ENCODE results near the gene TGM5. TPM values are rescaled to one million over a fixed set of nuclear protein-coding genes. Genes with fewer than 3 reads are reported as not detected.

Gene TGM5
- total RNA-seq, 1 donor from 2014 or later, result 0.22 TPM

DNA sequence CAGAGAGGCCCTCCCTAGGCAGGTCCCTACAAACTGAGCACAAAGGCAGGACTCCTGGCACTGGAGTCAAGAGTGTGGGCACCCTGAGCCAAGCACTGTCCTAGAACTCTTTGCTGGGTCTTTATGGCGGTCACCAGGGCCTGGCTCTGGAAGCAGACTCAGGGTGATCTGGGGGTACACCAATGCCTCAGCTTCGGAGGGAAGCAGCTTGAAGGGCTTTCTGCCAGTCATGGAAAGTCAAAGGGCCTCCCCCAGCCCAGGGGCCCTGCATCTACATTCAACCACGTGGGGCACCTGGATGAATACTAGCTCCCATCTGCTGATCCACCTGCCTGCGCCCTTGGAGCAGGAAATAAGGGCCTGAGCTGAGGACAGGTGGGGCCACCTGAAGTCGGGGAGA is 53.3 kb downstream of the TGM5 start:
- no peak overlapping the region for H3K27ac Mint-ChIP-seq
- peaks cover 27% of the 10 kb centered on the region for H3K27me3 Mint-ChIP-seq
- H3K9me3 Mint-ChIP-seq, result no peaks in the 10 kb centered on the region
- H3K4me1 Mint-ChIP-seq (ENCODE audit: unreplicated experiment), result no peaks in the 10 kb centered on the region
- no peaks in the 10 kb centered on the region for H3K36me3 Mint-ChIP-seq
- TF ChIP-seq, protein P1, sequence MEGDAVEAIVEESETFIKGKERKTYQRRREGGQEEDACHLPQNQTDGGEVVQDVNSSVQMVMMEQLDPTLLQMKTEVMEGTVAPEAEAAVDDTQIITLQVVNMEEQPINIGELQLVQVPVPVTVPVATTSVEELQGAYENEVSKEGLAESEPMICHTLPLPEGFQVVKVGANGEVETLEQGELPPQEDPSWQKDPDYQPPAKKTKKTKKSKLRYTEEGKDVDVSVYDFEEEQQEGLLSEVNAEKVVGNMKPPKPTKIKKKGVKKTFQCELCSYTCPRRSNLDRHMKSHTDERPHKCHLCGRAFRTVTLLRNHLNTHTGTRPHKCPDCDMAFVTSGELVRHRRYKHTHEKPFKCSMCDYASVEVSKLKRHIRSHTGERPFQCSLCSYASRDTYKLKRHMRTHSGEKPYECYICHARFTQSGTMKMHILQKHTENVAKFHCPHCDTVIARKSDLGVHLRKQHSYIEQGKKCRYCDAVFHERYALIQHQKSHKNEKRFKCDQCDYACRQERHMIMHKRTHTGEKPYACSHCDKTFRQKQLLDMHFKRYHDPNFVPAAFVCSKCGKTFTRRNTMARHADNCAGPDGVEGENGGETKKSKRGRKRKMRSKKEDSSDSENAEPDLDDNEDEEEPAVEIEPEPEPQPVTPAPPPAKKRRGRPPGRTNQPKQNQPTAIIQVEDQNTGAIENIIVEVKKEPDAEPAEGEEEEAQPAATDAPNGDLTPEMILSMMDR (conservative IDR thresholded peaks at IDR 0.05), result no peak
- no peak overlapping the region for H3K4me3 Mint-ChIP-seq
- no peak for DNase-seq (ENCODE audit: extremely low spot score, unreplicated experiment)

DNA sequence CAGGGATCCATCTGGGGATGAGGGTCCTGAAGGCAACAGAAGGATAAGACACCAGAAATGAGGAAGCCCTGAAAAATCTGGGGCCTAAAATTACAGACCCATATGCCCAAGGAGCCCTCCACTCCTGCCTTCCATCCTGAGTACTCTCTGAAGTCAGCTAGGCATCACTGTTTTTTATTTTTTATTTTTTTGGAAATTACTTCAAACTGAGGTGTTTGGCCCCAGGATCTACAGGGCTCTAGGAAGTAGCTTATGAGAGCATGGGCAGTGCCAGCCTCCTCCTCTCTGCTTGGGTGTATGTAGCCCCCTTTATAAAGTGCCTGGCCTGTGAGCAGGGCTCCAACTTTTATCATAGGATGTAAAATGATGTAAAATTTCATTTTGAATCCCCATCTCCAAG is 53.8 kb downstream of the TGM5 start:
- no peaks in the 10 kb centered on the region for H3K36me3 Mint-ChIP-seq
- peaks cover 27% of the 10 kb centered on the region for H3K27me3 Mint-ChIP-seq
- TF ChIP-seq, protein P1 (conservative IDR thresholded peaks at IDR 0.05), result no peak
- no peaks in the 10 kb centered on the region for H3K9me3 Mint-ChIP-seq
- DNase-seq (ENCODE audit: extremely low spot score, unreplicated experiment), result no peak
- H3K4me1 Mint-ChIP-seq (ENCODE audit: unreplicated experiment), result no peaks in the 10 kb centered on the region
- H3K27ac Mint-ChIP-seq, result no peak overlapping the region
- H3K4me3 Mint-ChIP-seq, result no peak overlapping the region

DNA sequence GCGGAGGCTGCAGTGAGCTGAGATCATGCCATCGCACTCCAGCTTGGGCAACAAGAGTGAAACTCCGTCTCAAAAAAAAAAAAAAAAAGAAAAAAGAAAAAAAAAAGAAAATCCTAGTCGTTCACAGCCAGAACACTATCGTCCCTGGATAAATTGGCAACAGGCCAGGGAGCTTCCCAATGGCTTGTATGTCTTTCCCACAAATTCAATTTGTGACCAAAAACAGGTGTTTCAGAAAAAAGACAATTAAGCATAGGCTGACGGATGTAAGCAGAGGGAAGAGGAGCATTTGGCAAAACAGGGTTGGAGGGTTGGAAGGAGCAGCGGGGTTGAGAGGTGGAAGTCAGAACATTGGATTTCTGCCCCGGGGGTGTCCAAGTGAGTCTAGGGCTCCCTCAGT is 54.4 kb downstream of the TGM5 start:
- Mint-ChIP-seq H3K9me3 (no peaks in the 10 kb centered on the region), H3K27me3 (peaks cover 31% of the 10 kb centered on the region), H3K4me3 (no peak overlapping the region), H3K36me3 (no peaks in the 10 kb centered on the region), H3K27ac (no peak overlapping the region), H3K4me1 (ENCODE audit: unreplicated experiment) (no peaks in the 10 kb centered on the region)
- no peak for DNase-seq (ENCODE audit: extremely low spot score, unreplicated experiment)
- TF ChIP-seq, protein P1 (conservative IDR thresholded peaks at IDR 0.05), result no peak

DNA sequence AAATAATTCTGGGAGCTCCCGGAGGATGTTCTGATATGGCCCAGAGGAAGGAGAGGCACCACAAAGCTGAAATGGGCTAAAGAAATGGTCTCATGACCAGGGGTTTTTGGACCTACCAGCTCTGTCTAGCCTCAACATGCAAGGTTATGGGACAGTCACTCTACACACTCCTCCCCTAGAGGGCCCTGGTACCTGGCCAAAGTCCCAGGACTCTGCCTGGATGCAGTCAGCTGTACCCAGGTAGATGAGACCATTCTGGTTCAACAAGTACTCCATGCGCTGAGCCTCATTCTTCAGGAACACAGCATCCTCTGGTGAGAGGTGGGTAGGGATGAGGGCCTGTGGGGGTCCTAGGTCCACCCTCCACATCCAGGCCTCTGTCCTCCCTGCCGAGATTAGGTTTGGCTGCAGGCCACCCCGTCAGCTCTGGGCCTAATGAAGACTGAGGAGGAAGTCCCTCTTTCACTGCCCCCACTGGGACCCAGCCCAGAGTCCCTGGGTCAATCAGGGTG is 55.4 kb downstream of the TGM5 start:
- TF ChIP-seq, protein P1 (conservative IDR thresholded peaks at IDR 0.05), result no peak
- no peaks in the 10 kb centered on the region for H3K4me1 Mint-ChIP-seq (ENCODE audit: unreplicated experiment)

DNA sequence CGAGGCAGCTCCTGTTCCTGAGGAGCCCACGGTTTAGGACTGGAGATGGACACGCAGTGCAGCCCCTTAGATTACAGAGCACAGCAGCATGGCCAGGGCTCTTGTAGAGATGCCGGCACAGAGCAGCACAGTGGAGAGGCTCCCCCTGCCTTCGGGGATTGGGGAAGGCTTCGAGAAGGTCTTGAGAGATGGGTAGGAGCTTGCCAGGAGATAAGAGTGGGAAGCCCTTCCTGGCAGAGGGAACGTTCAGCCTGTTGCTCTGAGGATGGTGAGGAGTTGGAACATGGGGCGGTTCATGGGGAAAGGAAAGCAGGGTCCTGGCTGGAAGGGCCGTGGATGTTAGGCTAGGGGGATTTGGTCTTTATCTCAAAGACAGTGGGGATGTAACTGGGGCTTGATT is 55.9 kb downstream of the TGM5 start:
- no peak overlapping the region for H3K27ac Mint-ChIP-seq
- no peaks in the 10 kb centered on the region for H3K4me1 Mint-ChIP-seq (ENCODE audit: unreplicated experiment)
- H3K9me3 Mint-ChIP-seq, result no peaks in the 10 kb centered on the region
- TF ChIP-seq, protein P1 (conservative IDR thresholded peaks at IDR 0.05), result no peak
- no peak overlapping the region for H3K4me3 Mint-ChIP-seq
- H3K27me3 Mint-ChIP-seq, result peaks cover 41% of the 10 kb centered on the region
- H3K36me3 Mint-ChIP-seq, result no peaks in the 10 kb centered on the region
- no peak for DNase-seq (ENCODE audit: extremely low spot score, unreplicated experiment)

More for the DNA sequence above, 55.4 kb downstream of the TGM5 start:
- no peak overlapping the region for H3K27ac Mint-ChIP-seq
- DNase-seq (ENCODE audit: extremely low spot score, unreplicated experiment), result no peak
- no peaks in the 10 kb centered on the region for H3K36me3 Mint-ChIP-seq
- H3K27me3 Mint-ChIP-seq, result peaks cover 39% of the 10 kb centered on the region
- H3K9me3 Mint-ChIP-seq, result no peaks in the 10 kb centered on the region
- no peak overlapping the region for H3K4me3 Mint-ChIP-seq

Measured in type B pancreatic cell (in vitro differentiated cells).